ENCODE measurements around the gene CDR2.

The CDR2 gene

GRCh38 chr16:22395960-22396359, 21.5 kb upstream of the CDR2 start:
- DNase-seq (ENCODE audit: low read depth, low spot score), result no peak
- TF ChIP-seq CTCF (IDR thresholded peaks at IDR 0.05; ENCODE audit: low read depth, low read length), result no peak
- H3K4me3 ChIP-seq (ENCODE audit: low read depth, low read length), result no peak overlapping the region
- in situ Hi-C loops (cut with HindIII; ENCODE audit: low sequenced_read_pairs), result no loop called here

- in situ Hi-C loops (cut with HindIII; ENCODE audit: low sequenced_read_pairs), result no loop called here
- H3K4me3 ChIP-seq (ENCODE audit: low read depth, low read length), result no peak overlapping the region
- no peak for TF ChIP-seq CTCF (IDR thresholded peaks at IDR 0.05; ENCODE audit: low read depth, low read length)
- no peak for DNase-seq (ENCODE audit: low read depth, low spot score)
Observed at GRCh38 chr16:22394121-22394520, 19.7 kb upstream of the CDR2 start.

GRCh38 chr16:22388101-22388644, 13.8 kb upstream of the CDR2 start:
- in situ Hi-C loops (cut with HindIII; ENCODE audit: low sequenced_read_pairs), result no loop called here
- TF ChIP-seq CTCF (IDR thresholded peaks at IDR 0.05; ENCODE audit: low read depth, low read length), result no peak
- no peak overlapping the region for H3K4me3 ChIP-seq (ENCODE audit: low read depth, low read length)
- no peak for DNase-seq (ENCODE audit: low read depth, low spot score)

- in situ Hi-C loops (cut with HindIII; ENCODE audit: low sequenced_read_pairs), result no loop called here
- DNase-seq (ENCODE audit: low read depth, low spot score), result peak; percentile 93
- H3K4me3 ChIP-seq (ENCODE audit: low read depth, low read length), result no peak overlapping the region
- no peak for TF ChIP-seq CTCF (IDR thresholded peaks at IDR 0.05; ENCODE audit: low read depth, low read length)
Observed at GRCh38 chr16:22386976-22387375, 12.6 kb upstream of the CDR2 start.

GRCh38 chr16:22385196-22385595, 10.8 kb upstream of the CDR2 start:
- no peak for DNase-seq (ENCODE audit: low read depth, low spot score)
- in situ Hi-C loops (cut with HindIII; ENCODE audit: low sequenced_read_pairs), result no loop called here
- TF ChIP-seq CTCF (IDR thresholded peaks at IDR 0.05; ENCODE audit: low read depth, low read length), result no peak
- H3K4me3 ChIP-seq (ENCODE audit: low read depth, low read length), result no peak overlapping the region

GRCh38 chr16:22383827-22384226, 9.4 kb upstream of the CDR2 start:
- in situ Hi-C loops (cut with HindIII; ENCODE audit: low sequenced_read_pairs), result no loop called here
- no peak overlapping the region for H3K4me3 ChIP-seq (ENCODE audit: low read depth, low read length)
- no peak for DNase-seq (ENCODE audit: low read depth, low spot score)
- TF ChIP-seq CTCF (IDR thresholded peaks at IDR 0.05; ENCODE audit: low read depth, low read length), result no peak

- DNase-seq (ENCODE audit: low read depth, low spot score), result no peak
- in situ Hi-C loops (cut with HindIII; ENCODE audit: low sequenced_read_pairs), result no loop called here
- no peak for TF ChIP-seq CTCF (IDR thresholded peaks at IDR 0.05; ENCODE audit: low read depth, low read length)
- no peak overlapping the region for H3K4me3 ChIP-seq (ENCODE audit: low read depth, low read length)
Observed at GRCh38 chr16:22381392-22381791, 7.0 kb upstream of the CDR2 start.
